T47D (cell line): Measurements from ENCODE around the gene PLEKHG3.
"Not testable (repeated sequence)": the region's sequence is repeated elsewhere in the genome, so short reads cannot be mapped to it uniquely, and the experiment has no call there.

Experiments
- DNase-seq, 2 experiments: peaks; one replicate each; pipeline versions ENCODE4 v3.0.0 to v3.0.0-alpha.2; 2011 to 2012; ENCODE audit warnings: low read depth in 1 of 2, low spot score in 1 of 2
- JUND ChIP-seq: IDR thresholded peaks from 2 replicates; pipeline ENCODE4 v1.6.1; 2012; ENCODE audit warnings: low read depth
- in situ Hi-C: cut with HindIII; loops from 2 replicates; pipeline ENCODE4 v1.10.0; 2016; ENCODE audit warnings: low sequenced_read_pairs, low pct_unique_long_range_greater_than_20kb

Gene PLEKHG3

DNA sequence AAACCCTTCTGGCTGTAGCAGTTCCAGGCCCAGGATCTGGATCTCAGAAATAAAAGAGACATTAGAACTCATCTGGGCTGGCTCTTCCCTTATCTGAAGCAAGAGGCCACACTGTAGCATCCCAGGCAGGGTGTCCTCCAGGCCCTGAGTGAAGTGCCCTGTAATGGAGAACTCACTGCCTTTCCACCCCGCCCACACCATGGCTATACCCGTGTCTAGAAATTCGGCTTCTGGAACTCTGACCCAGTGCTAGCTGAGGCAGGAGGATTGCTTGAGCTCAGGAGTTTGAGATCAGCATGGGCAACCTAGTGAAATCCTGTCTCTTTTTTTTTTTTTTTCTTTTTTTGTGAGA lies 23.5 kb upstream of the PLEKHG3 start:
- no peak for DNase-seq
- in situ Hi-C loops, result no loop called here
- TF ChIP-seq JUND, result no peak

DNA sequence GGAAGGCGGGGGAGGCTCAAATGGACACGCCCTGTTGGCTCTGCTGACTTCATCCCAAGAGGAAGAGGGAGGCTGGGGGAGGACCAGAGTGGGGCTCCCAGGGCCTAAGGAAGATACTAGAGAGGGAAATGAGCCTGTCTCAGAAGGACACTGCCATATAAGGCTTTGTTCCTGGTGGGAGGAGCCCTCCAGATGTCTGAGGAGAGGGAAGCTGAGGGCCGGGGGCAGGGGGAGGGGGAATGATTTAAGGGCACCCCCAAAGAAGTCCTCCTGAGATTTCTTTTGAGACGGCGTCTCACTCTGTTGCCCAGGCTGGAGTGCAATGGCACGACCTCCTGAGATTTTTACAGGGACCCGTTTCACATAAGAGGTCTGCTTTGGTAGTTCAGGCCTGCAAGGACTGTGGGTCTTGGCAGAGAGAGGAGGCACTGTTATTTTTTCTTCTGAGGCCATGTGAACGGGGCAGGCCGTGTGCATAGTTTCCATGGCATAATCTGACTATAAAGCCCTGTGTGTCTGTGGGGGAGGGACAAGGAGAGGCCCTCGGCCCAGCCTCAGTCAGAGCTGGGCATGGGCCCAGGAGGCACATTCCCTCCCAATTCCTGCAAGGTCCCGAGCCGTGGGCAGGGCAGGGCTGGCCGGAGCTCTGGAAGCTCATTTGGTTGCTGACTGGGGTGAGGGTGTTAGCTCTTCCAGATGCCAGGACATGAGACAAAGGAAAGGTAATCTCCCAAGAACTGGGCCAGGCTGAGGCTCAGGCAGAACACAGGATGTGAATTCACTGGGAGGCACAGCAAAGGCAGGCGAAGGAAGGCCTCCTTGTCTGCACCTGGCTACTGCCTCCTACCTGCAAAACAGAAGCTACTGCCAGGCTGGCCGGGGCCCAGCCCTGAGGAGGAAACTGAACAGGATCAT lies 22.2 kb upstream of the PLEKHG3 start:
- no peak for DNase-seq
- no peak for TF ChIP-seq JUND
- in situ Hi-C loops, result no loop called here

DNA sequence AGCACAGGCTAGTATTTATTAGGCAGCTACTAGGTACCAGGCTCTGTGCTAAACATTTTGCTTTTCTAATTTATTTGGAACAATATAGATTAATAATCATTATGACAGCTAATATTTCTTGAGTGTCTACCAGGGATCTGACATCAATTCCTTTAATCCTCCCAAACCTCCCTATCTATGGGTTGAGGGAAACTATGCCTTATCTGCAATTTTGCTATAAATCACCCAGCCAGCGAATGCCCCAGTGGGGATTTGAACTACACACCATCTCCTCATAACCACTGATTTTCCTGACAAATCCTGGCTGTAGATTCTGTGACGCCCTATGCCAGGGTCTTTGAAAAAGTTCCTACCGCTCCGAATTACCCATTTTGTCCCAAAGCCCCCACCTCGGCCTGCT lies 21.4 kb upstream of the PLEKHG3 start:
- in situ Hi-C loops, result no loop called here
- no peak for TF ChIP-seq JUND
- DNase-seq, result no peak

DNA sequence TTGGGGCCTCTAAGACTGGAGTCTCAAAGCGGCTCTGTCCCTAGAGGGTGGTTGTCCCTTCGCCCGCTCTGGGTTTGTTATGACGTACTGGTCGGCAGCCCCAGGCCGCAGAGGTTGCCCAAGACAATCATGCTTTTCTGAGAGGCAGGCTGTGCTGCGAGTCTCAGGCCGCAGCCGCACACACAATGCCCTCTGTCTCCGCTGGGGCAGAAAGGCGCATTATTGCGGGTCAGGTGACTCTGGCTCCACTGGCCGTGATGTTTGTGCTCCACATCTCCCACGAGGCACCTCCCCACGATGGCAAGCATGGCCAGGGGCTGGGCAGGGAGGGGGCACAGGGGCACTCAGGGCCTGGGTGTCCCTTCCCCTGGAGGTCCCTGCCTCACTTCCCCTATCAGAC lies 21.0 kb upstream of the PLEKHG3 start:
- in situ Hi-C loops, result no loop called here
- no peak for DNase-seq
- TF ChIP-seq JUND, result no peak

DNA sequence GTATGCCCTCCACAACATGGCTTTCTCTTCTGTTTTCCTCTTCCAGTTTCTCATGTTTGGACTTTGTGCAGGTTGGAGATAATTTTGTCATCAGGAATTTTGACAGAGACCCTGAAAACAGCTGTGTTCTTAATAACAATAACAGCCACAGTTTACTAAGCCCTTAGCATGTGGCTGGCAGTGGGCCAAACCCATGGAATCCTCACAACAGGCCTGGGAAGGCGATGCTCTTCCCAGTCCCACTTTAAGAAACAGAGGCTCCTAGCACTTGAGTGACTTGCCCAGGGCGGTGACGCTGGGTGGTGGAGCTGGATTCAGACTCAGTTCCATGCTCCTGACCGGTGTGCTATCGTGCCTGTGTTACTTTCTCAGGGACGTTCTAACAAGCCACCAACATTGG lies 20.1 kb upstream of the PLEKHG3 start:
- TF ChIP-seq JUND, result no peak
- no peak for DNase-seq
- in situ Hi-C loops, result no loop called here

DNA sequence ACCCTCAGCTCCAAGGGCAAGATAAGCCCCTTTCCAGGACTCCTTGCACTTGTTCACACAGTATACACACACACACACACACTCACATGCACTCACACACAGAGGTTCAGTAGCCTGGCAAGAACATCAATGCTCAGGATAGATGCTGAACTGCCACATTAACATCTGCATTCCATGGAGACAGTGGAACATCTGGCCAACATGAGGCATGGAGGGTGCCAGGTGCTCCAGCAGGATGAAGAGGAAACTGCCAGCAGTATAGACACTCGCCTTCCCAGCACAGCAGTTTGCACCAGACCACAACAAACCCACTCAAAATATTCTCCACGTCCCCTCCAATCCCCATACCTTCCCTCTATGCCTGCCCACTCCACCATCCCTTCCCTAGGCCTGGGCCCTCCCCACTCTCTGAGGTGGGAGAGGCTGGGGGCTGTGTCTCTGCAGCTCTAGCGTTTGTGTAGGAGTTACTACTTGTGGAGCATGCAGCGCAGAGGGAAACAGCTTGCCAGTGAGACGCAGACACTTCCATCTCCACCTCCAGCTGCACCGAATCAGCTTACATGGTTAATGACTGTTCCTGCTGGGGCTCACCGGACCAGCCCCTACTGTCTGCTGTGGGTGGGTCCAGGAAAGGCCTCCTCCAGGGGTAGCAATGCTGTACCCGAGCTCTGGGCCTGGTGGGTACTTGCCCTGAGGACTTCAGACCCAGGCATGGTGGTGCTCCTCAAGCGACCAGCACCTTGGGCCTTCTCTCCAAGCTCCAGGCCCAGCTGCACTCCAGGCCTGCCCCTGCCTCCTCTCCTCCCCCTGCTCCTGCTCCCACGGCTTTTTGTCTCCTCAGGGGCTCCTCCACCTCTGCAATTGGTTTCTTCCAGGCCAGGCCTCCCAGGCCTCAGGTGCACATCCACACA lies 18.6 kb upstream of the PLEKHG3 start:
- no peak for DNase-seq
- in situ Hi-C loops, result no loop called here
- TF ChIP-seq JUND, result no peak

DNA sequence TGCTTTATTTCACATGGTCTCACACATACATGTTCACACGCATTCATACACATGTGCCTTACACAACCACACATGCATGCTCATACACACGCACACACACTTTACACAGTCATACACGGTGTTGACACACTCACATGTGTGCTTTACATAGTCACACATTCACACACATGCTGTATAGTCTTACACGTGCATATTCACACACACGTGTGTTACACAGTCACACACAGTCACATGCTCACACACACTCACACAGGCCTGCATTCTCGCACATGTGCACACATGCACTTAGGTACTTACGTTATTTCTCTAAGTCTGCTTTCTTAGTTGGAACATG lies 18.0 kb upstream of the PLEKHG3 start:
- in situ Hi-C loops, result no loop called here
- DNase-seq, result no peak
- TF ChIP-seq JUND, result no peak

DNA sequence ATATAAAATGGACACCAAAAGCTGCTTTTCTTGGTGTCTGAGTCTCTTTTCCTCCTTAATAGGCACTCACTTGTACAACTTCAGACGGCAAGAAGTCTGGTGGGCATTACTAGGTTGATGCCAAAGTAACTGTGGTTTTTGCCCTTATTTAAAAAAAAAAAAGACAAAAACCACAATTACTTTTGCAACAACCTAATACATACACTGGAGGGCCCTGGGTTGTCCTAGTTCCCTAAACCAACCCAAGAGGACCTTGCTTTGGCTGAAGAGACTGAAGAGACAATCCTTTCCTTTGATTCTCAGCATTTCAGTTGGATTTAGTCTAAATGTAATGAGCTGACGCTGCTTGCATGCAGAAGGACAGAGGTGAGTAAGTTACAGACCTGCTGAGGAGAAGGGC lies 16.2 kb upstream of the PLEKHG3 start:
- in situ Hi-C loops, result no loop called here
- no peak for DNase-seq
- TF ChIP-seq JUND, result no peak

DNA sequence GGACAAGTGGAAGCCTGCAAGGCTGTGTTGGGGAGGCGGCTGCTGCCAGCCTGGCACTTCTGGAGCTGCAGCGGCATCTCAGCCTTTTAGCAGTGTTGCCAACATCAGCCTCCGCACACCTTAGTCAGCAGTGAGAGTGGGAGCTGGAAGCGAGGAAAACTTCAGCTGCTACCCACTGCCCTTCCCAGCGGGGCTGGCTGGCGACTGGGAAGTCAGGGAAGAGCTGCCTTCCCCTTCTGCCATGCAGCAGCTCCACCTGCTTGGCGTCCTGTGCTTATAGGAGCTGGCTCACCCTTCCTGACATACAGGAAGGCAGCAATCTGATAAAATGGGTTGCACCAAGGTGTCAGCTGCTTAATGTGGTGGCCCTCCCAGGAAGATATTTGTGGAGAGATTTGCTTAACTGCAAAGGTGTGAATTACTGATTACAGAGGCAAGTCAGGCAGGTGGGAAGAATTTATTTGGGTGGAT lies 15.4 kb upstream of the PLEKHG3 start:
- in situ Hi-C loops, result no loop called here
- peak in 1 of 2 experiments; percentile 40 for DNase-seq
- TF ChIP-seq JUND, result no peak

DNA sequence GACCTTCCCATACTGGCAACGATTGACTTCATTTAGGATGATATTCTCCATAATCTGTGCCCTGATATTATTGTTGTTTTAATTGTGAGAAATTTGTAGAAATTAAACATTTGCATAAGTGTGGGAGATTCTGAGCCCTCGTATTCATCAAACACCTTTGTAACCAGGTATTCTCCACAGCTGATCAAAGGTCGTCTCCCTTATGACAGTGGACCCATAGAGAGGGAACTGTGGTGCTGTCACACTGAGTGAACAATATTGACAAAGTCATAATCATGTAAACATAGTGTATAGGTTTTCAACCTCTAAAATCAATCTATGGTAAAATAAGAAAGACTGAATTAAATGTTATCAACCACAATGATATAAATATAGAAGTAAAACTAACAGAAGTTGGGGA lies 14.9 kb upstream of the PLEKHG3 start:
- in situ Hi-C loops, result no loop called here
- no peak for TF ChIP-seq JUND
- no peak for DNase-seq

DNA sequence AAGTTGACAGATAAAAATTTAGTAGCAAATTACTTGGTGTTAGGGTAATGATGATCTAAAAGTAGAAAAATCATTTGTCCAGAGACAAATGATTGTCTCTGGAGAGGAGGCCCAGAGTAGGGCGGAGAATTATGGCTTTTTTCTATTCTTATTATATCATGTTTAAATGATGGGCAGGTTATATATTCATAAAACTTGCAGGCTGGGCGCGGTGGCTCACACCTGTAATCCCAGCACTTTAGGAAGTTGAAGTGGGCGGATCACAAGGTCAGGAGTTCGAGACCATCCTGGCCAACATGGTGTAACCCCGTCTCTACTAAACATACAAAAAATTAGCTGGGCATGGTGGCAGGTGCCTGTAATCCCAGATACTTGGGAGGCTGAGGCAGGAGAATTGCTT lies 13.6 kb upstream of the PLEKHG3 start:
- in situ Hi-C loops, DNase-seq: not testable (repeated sequence)

DNA sequence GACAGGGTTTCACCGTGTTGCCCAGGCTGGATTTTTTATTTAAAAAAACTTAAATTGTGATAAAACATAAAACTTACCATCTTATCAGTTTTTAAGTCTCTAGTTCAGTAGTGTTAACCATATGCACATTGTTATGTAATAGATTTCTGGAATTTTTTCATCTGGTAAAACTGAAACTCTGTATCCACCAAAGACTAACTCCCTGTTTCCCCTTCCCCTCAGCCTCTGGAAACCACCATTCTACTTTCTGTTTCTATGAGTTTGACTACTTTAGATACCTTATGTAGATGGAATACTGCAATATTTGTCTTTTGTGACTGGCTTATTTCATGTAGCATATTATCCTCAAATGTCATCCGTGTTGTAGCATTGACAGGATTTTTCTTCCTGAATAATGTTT lies 12.8 kb upstream of the PLEKHG3 start:
- TF ChIP-seq JUND, result no peak
- in situ Hi-C loops, result no loop called here
- no peak for DNase-seq
